C4-2B (cell line): ENCODE data around the gene PEA15.

ENCODE experiments used
- ZFX ChIP-seq: fragments of 450-650 bp; IDR thresholded peaks from 2 replicates; pipeline ENCODE4 v1.6.1; 2017
- TF ChIP-seq, protein P1 (sequence below): fragments of 450-650 bp; conservative IDR thresholded peaks from 2 replicates; pipeline ENCODE4 v1.5.1; 2017; ENCODE audit warnings: mild to moderate bottlenecking

GRCh38 chr1:160264795-160265307 lies 59.7 kb downstream of the PEA15 start:
- TF ChIP-seq, protein P1, sequence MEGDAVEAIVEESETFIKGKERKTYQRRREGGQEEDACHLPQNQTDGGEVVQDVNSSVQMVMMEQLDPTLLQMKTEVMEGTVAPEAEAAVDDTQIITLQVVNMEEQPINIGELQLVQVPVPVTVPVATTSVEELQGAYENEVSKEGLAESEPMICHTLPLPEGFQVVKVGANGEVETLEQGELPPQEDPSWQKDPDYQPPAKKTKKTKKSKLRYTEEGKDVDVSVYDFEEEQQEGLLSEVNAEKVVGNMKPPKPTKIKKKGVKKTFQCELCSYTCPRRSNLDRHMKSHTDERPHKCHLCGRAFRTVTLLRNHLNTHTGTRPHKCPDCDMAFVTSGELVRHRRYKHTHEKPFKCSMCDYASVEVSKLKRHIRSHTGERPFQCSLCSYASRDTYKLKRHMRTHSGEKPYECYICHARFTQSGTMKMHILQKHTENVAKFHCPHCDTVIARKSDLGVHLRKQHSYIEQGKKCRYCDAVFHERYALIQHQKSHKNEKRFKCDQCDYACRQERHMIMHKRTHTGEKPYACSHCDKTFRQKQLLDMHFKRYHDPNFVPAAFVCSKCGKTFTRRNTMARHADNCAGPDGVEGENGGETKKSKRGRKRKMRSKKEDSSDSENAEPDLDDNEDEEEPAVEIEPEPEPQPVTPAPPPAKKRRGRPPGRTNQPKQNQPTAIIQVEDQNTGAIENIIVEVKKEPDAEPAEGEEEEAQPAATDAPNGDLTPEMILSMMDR, result no peak
- TF ChIP-seq ZFX, result no peak
